CD14-positive monocyte (primary cell): Measurements from ENCODE around the gene ULK4. TPM values are rescaled to one million over a fixed set of nuclear protein-coding genes. Genes with fewer than 3 reads are reported as not detected.

Source experiments
- DNase-seq, 3 donors: peaks; one replicate each; pipeline ENCODE4 v3.0.0-alpha.2; 2011 to 2022
- H2AFZ ChIP-seq: 2 replicates; pipeline ENCODE4 v1.6.0; 2012; ENCODE audit warnings: mild to moderate bottlenecking, low read depth, low read length, inconsistent platforms; ENCODE audit not compliant: insufficient read depth, poor library complexity, severe bottlenecking
- H3K27ac ChIP-seq, 2 donors: 1 replicate in 1 of 2; 2 replicates in 1 of 2; pipeline ENCODE4 v1.5.1; 2012 to 2013; ENCODE audit warnings: low read length in 2 of 2, control low read depth in 1 of 2, inconsistent platforms in 1 of 2, low read depth in 1 of 2, mild to moderate bottlenecking in 1 of 2
- H3K27me3 ChIP-seq, 2 donors: one replicate each; pipeline versions ENCODE4 v1.6.0 to v1.6.1; 2011 to 2013; ENCODE audit warnings: low read length in 2 of 2; ENCODE audit not compliant: control insufficient read depth in 2 of 2, insufficient read depth in 2 of 2
- H3K36me3 ChIP-seq, 2 donors: replicated peaks in 1 of 2; 1 replicate in 1 of 2; 2 replicates in 1 of 2; pipeline versions ENCODE4 v1.5.1 to v1.6.1; 2012 to 2013; ENCODE audit warnings: low read length in 2 of 2, control low read depth in 1 of 2, inconsistent platforms in 1 of 2, mild to moderate bottlenecking in 1 of 2; ENCODE audit not compliant: insufficient read depth in 2 of 2, control insufficient read depth in 1 of 2
- H3K4me1 ChIP-seq, 2 donors: 1 replicate in 1 of 2; 2 replicates in 1 of 2; pipeline versions ENCODE4 v1.5.1 to v1.6.1; 2012 to 2013; ENCODE audit warnings: low read length in 2 of 2, control low read depth in 1 of 2, inconsistent platforms in 1 of 2, mild to moderate bottlenecking in 1 of 2, moderate library complexity in 1 of 2; ENCODE audit not compliant: insufficient read depth in 2 of 2, control insufficient read depth in 1 of 2
- H3K4me2 ChIP-seq: replicated peaks from 2 replicates; pipeline ENCODE3; 2012; ENCODE audit warnings: low read length, moderate library complexity, mild to moderate bottlenecking; ENCODE audit not compliant: poor library complexity, severe bottlenecking; ENCODE audit errors: extremely low read depth
- H3K4me3 ChIP-seq, 3 experiments: fragments of 200-600 bp in 1 of 3; sonication (generic) in 1 of 3; replicated peaks in 1 of 3; 1 replicate in 2 of 3; 2 replicates in 1 of 3; pipeline ENCODE4 v1.5.1; 2011 to 2013; ENCODE audit warnings: low read length in 3 of 3, mild to moderate bottlenecking in 3 of 3, control low read depth in 2 of 3, low read depth in 2 of 3, inconsistent platforms in 1 of 3, moderate library complexity in 1 of 3
- H3K79me2 ChIP-seq: 2 replicates; pipeline ENCODE4 v1.6.0; 2012; ENCODE audit warnings: mild to moderate bottlenecking, control low read depth, inconsistent platforms, low read length, moderate library complexity; ENCODE audit not compliant: insufficient read depth
- H3K9ac ChIP-seq: 2 replicates; pipeline ENCODE4 v1.6.0; 2017; ENCODE audit warnings: low read length, mild to moderate bottlenecking; ENCODE audit not compliant: insufficient read depth, poor library complexity, severe bottlenecking
- H3K9me3 ChIP-seq, 2 donors: replicated peaks in 1 of 2; 1 replicate in 1 of 2; 2 replicates in 1 of 2; pipeline versions ENCODE4 v1.5.1 to v1.6.1; 2012 to 2013; ENCODE audit warnings: low read length in 2 of 2, control low read depth in 1 of 2; ENCODE audit not compliant: control insufficient read depth in 1 of 2, insufficient read depth in 1 of 2
- H4K20me1 ChIP-seq: 2 replicates; pipeline ENCODE4 v1.6.0; 2012; ENCODE audit warnings: mild to moderate bottlenecking, low read length, control low read depth, moderate library complexity; ENCODE audit not compliant: insufficient read depth
- H3K27ac Mint-ChIP-seq, 7 donors: one replicate each; pipeline ENCODE4 v1.8.0; 2020; ENCODE audit warnings: mild to moderate bottlenecking in 7 of 7, mixed read lengths in 7 of 7, moderate library complexity in 6 of 7, inconsistent platforms in 2 of 7
- H3K27me3 Mint-ChIP-seq, 3 donors: one replicate each; pipeline ENCODE4 v1.8.0; 2021 to 2022; ENCODE audit warnings: low read depth in 3 of 3, mild to moderate bottlenecking in 3 of 3, mixed read lengths in 3 of 3, moderate library complexity in 3 of 3, inconsistent platforms in 1 of 3
- H3K36me3 Mint-ChIP-seq, 2 donors: one replicate each; pipeline ENCODE4 v1.8.0; 2020; ENCODE audit warnings: mixed read lengths in 2 of 2, inconsistent platforms in 1 of 2, mild to moderate bottlenecking in 1 of 2
- H3K4me1 Mint-ChIP-seq: one replicate; pipeline ENCODE4 v1.8.0; 2020; ENCODE audit warnings: mild to moderate bottlenecking, mixed read lengths
- H3K4me3 Mint-ChIP-seq, 2 donors: one replicate each; pipeline ENCODE4 v1.8.0; 2020; ENCODE audit warnings: mild to moderate bottlenecking in 2 of 2, mixed read lengths in 2 of 2, moderate library complexity in 1 of 2
- H3K9me3 Mint-ChIP-seq, 7 donors: one replicate each; pipeline ENCODE4 v1.8.0; 2020 to 2022; ENCODE audit warnings: mixed read lengths in 7 of 7, mild to moderate bottlenecking in 6 of 7, moderate library complexity in 6 of 7, inconsistent platforms in 2 of 7
- CTCF ChIP-seq: fragments of 200-600 bp; IDR thresholded peaks from one replicate; pipeline ENCODE4 v1.8.0; 2022; ENCODE audit warnings: antibody characterized with exemption, mild to moderate bottlenecking
- WGBS: methylation state at CpG from one replicate; pipeline ENCODE4 v1.1.5; 2013; ENCODE audit warnings: missing lambda C conversion rate; ENCODE audit not compliant: insufficient coverage; 5-methylcytosine and 5-hydroxymethylcytosine counted together
- intact Hi-C, 2 donors: fragments of 100-400 bp; cut with micrococcal nuclease; formaldehyde crosslinking; loops; one replicate each; pipeline versions ENCODE4 v1.15.0 to v1.15.1; 2023
- polyA plus RNA-seq, 3 donors: library from polyadenylated mRNA; depleted of rRNA in 1 of 3; unstranded in 2 of 3; stranded (reverse) in 1 of 3; fragments of 300-500 nt in 2 of 3; fragments of >200 nt in 1 of 3; fragmentation: Illumina TruSeq in 2 of 3; gene quantifications; 1 replicate in 2 of 3; 2 replicates in 1 of 3; pipeline ENCODE4 v1.2.3, GENCODE V29; 2012 to 2021

The ULK4 gene
- polyA plus RNA-seq, 3 donors: 6.7 to 14.0 (median 11.8) TPM

DNA sequence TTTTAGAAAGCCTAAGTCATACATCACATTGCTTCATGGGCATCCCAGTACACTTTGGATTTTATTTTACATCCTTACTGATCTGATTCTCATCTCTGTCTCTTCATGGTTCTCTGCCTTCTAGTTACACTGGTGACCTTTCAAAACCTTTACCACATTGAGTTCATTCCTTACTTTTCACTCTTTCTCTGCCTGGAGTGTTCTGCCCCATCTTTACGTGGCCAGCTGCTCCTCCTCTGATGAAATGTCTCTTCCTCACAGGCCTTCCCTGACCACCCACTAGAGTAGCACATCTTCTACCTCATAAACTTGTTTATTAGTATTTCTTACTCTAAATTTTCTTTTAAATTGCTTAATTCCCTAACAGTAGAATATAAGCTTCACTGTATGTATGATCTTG lies 744.9 kb downstream of the ULK4 start:
- Histone ChIP-seq H2AFZ (no peak overlapping the region), H3K4me3 (no peak overlapping the region), H3K4me2 (no peak overlapping the region), H3K79me2 (peaks cover 100% of the 10 kb centered on the region), H3K27me3 (no peaks in the 10 kb centered on the region), H3K9ac (no peak overlapping the region), H3K4me1 (peaks cover 5 to 13% of the 10 kb centered on the region in 2 donors), H3K36me3 (no peaks in the 10 kb centered on the region), H4K20me1 (peaks cover 100% of the 10 kb centered on the region), H3K27ac (peak overlapping the region in 1 of 2 donors; percentile 39), H3K9me3 (no peaks in the 10 kb centered on the region)
- 29% methylated on average over 1 of the region's 1 CpG for WGBS
- no peaks in the 10 kb centered on the region for H3K9me3 Mint-ChIP-seq
- intact Hi-C loops: no loop called here
- H3K27ac Mint-ChIP-seq: peak overlapping the region in 5 of 7 donors; percentile 44 to 81 (median 75)
- H3K27me3 Mint-ChIP-seq: peaks cover 0 to 1% (median 0%) of the 10 kb centered on the region in 3 donors
- no peak for TF ChIP-seq CTCF
- no peak for DNase-seq
- peaks cover 73% of the 10 kb centered on the region for H3K4me1 Mint-ChIP-seq
- no peak overlapping the region for H3K4me3 Mint-ChIP-seq
- peaks cover 9 to 10% of the 10 kb centered on the region in 2 donors for H3K36me3 Mint-ChIP-seq

DNA sequence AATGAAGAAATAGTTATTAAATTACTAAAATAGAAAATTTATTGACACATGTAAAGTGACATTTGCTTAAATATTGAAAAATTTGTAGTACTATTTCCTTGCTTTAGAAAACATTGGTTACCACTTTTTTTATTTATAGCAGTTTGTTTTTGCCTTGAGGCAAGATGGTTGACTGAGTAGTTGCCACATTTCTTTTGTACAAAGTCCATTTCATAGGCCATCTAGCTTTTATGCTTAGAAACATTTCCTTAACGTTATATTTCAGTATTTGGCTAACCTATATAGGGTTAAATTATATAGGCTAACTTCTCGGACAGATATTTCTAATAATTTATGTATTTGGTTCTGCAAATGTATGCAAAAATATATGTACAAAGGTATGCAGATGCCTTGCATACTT lies 745.5 kb downstream of the ULK4 start:
- Histone ChIP-seq H3K27me3 (no peaks in the 10 kb centered on the region), H3K9ac (no peak overlapping the region), H3K4me1 (peaks cover 4 to 7% of the 10 kb centered on the region in 2 donors), H3K36me3 (no peaks in the 10 kb centered on the region), H3K79me2 (peaks cover 100% of the 10 kb centered on the region), H4K20me1 (peaks cover 100% of the 10 kb centered on the region), H2AFZ (no peak overlapping the region), H3K9me3 (no peaks in the 10 kb centered on the region), H3K4me3 (no peak overlapping the region), H3K4me2 (no peak overlapping the region), H3K27ac (peak overlapping the region in 1 of 2 donors; percentile 39)
- Mint-ChIP-seq H3K4me1 (peaks cover 71% of the 10 kb centered on the region), H3K4me3 (no peak overlapping the region), H3K27me3 (peaks cover 0 to 1% (median 0%) of the 10 kb centered on the region in 3 donors), H3K9me3 (no peaks in the 10 kb centered on the region), H3K27ac (no peak overlapping the region), H3K36me3 (peaks cover 9 to 14% of the 10 kb centered on the region in 2 donors)
- DNase-seq: no peak
- WGBS: no CpG with 5 or more reads among the region's 2 CpGs
- intact Hi-C loops: no loop called here
- no peak for TF ChIP-seq CTCF
